Colon (tissue), 2 donors: ENCODE data around the gene KMT2C.

Source experiments
- FAIRE-seq: peaks from 2 replicates; lab custom pipeline; 2012; peaks lifted over from hg19 to GRCh38; lab: Jason Lieb, UNC
- donor health status: control.
- donor health status: control.

KMT2C gene

GRCh38 chr7:152137476-152138025 lies 298.3 kb downstream of the KMT2C start:
- no peak for FAIRE-seq

GRCh38 chr7:152136686-152137085 lies 299.1 kb downstream of the KMT2C start:
- no peak for FAIRE-seq

- FAIRE-seq = no peak
Observed at GRCh38 chr7:152133804-152134203, 302.0 kb downstream of the KMT2C start.

DNA sequence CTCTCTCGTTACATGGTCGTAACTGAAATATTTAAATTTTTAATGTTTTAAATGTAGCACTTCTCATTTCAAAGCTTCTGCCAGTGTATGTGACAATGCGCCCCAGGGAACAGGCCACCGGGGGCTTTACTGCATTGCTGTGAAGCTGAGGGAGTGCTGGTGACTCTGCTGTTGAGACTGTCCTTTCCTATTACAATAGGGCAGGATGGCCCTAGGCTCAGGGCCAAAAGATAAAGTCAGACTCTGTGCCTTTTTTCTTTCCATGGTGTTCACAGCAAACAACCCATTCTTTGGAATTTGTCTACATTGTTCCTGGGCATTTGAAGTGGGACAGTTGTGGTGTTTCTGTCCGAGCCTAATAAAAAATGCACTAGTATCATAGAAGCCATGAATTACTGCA lies 303.0 kb downstream of the KMT2C start:
- no peak for FAIRE-seq

GRCh38 chr7:152131981-152132494 lies 303.8 kb downstream of the KMT2C start:
- no peak for FAIRE-seq

GRCh38 chr7:152130658-152131590 lies 304.9 kb downstream of the KMT2C start:
- no peak for FAIRE-seq

GRCh38 chr7:152129682-152130081 lies 306.1 kb downstream of the KMT2C start:
- no peak for FAIRE-seq

DNA sequence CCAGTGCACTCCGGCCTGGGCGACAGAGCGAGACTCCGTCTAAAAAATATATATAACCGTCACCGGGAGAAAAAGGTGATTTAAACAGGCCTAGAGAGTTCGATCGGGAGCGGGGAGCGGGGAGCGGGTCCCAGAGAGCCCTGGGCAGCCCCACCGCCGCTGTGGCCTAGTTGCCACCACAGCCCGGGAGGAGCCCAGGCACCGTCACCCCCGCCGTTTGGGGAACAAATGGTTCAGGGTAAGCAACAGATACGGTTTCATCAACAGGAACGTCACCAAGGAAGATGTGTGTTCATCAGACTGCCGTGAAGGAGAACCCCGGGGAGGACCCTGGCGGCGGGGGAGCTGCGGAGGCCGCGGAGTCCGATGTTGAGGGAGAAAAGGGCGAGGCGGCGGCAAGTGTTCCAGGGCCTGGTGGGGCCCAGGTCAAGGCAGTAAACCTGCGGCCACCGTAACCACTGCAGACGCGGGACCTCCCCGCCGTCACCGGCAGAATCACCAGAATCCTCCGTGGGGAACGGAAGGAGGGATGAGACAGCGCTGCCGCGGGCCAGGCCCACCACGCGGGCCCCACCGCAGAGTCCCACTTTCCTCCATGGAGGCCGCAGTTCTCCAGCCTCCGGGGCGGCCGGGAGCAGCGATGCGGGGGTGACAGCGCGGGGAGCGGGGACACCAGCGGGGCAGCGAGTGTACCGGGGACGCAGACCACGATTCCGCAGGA lies 306.9 kb downstream of the KMT2C start:
- no peak for FAIRE-seq

DNA sequence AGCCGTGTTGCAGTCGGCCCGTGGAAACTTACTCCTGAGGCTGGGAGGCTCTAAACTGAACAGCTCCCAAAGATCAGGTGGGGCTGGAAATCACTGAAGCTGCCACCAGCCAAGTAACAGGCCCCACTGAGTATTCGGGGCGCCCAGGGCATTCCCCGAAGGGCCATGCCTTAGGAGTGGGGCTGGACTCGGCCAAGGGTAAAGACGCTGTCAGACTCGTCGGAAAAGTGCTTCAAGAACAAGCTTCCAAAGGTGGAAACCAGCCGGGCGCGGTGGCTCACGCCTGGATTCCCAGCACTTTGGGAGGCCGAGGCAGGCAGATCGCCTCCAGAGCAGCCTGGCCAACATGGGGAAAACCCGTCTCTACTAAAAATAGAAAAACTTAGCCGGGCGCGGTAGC lies 307.6 kb downstream of the KMT2C start:
- FAIRE-seq = no peak

- FAIRE-seq = no peak
Observed at GRCh38 chr7:152127229-152127628, 308.6 kb downstream of the KMT2C start.

GRCh38 chr7:152126741-152127140 lies 309.1 kb downstream of the KMT2C start:
- FAIRE-seq = no peak

GRCh38 chr7:152122540-152122939 lies 313.3 kb downstream of the KMT2C start:
- no peak for FAIRE-seq

- no peak for FAIRE-seq
Observed at GRCh38 chr7:152121432-152121831, 314.4 kb downstream of the KMT2C start.

DNA sequence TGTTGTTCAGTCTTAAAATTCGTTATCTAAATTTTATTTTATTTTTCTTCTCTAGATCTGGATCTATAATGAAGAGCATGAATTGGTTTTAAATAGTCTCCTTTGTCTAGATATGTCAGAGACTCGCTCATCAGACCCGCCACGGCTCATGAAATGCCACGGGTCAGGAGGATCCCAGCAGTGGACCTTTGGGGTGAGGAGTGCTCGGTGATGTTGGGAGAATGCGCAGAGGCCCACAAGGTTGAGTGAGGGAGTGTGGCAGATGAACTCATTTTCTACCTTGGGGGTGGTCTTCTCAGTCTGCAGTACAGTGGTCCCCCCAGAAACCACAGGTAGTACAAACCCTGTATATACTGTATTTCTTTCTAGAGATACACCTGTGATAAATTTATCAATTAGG lies 315.0 kb downstream of the KMT2C start:
- no peak for FAIRE-seq

DNA sequence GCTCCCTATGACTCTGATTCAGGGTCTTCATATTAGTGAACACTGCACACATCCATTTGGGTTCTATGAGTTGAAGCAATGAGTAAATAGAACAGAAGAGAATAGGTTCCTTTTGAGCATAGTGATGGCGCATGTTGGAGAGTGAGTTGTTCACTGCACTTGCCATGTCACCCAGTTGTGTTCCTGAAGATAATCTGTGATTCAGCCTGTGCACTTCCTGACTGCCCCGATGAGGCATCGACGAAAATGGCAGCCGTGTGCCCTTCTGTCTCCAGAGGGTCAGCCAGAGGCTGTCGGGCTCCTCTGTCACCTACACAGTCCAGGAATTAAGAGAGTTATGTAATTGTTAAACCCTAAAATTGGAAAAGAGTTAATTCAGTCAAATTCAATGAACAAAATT lies 315.6 kb downstream of the KMT2C start:
- no peak for FAIRE-seq

- FAIRE-seq = no peak
Observed at GRCh38 chr7:152117356-152117755, 318.4 kb downstream of the KMT2C start.

- no peak for FAIRE-seq
Observed at GRCh38 chr7:152115021-152115718, 320.6 kb downstream of the KMT2C start.

DNA sequence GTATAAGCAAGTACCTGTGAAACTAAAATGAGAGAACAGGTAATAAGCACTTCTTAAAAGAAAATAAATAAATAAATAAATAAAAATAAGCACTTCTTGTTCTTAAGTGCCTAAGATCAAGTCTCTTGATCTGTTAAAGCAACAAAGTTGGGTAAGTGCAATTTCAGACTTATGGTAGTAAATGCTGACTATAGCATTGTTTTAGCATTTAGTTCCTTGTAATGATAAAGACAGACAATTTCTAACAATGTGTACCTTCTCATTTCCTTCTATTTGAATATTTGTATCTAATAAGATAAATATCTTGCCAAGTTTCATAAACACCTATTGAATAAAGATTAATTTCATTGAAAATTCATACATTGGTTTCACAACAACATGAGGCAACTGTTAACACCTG lies 323.0 kb downstream of the KMT2C start:
- FAIRE-seq = no peak

DNA sequence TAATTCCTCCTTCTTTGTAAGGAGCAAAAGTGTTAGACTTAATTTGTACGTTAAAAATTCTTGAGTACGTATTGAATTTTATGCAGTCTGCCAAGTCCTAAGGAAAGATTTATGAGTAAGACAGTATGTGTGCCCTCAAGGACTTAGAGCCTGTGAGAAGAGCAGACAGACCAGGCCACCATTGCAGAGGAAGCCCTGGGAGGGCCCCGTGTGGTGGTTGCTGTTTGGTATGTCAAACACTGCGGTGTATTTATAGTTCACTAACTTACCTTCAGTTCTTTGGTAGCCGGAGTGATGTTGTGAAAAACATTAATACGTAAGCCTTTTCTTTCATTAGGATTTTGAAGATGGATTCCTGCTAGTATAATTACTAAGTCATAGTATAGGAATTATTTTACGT lies 327.4 kb downstream of the KMT2C start:
- no peak for FAIRE-seq

DNA sequence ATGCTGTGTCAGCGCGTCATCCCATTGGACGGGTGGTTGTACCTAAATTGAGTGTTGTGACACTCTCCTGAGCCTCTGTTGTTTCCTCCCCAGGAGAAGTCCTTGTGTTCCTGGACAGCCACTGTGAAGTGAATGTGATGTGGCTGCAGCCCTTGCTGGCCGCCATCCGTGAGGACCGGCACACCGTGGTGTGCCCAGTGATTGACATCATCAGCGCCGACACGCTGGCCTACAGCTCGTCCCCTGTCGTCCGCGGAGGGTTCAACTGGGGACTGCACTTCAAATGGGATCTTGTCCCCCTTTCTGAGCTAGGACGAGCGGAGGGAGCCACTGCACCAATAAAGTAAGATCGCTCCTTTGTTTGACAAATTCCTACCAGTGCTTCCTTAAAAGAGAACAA lies 327.9 kb downstream of the KMT2C start:
- no peak for FAIRE-seq

DNA sequence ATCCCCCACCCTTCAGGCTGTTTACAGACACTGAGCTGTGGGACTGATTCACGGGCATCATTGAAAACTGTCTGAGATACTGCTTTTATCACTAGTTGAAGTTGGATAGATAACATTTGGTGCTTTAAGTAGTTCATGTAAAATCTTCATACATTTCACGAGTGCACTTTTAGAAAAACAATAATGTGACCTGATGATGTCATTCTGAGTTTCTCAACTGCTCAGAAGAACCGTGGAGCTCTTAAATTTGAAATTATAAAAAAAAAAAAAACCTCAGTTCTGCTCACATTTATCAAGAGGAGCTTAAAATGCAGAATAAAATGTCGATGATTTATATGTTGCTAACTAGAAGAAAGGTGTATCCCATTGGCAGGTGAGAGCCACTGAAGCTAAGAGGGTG lies 328.8 kb downstream of the KMT2C start:
- no peak for FAIRE-seq

GRCh38 chr7:152105205-152105604 lies 330.6 kb downstream of the KMT2C start:
- FAIRE-seq = no peak
